GM19193 (cell line): ENCODE data around the gene CACUL1.

ENCODE experiments used
- POLR2A ChIP-seq: IDR thresholded peaks from 4 replicates; pipeline ENCODE4 v1.6.1; 2011; ENCODE audit not compliant: insufficient read depth, insufficient read length; ENCODE audit errors: extremely low read depth

Gene CACUL1

GRCh38 chr10:118748041-118748440 is 6.7 kb downstream of the CACUL1 start:
- TF ChIP-seq POLR2A, result no peak

DNA sequence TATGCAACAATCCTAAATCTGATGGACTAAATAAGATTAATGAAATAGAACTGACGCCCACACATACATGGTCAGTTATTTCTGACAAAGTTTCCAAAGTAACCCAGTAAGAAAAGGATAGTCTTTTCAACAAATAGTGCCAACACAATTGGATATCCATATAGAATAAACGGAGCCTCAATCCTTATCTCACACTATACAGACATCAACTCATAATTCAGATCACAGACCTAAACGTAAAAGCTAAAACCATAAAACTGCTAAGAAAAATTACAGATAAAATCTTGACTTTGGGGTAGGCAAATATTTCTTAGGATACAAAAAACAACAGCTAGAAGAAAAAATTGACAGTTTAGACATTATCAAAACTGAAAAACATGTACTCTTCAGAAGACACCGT is 8.5 kb downstream of the CACUL1 start:
- no peak for TF ChIP-seq POLR2A

DNA sequence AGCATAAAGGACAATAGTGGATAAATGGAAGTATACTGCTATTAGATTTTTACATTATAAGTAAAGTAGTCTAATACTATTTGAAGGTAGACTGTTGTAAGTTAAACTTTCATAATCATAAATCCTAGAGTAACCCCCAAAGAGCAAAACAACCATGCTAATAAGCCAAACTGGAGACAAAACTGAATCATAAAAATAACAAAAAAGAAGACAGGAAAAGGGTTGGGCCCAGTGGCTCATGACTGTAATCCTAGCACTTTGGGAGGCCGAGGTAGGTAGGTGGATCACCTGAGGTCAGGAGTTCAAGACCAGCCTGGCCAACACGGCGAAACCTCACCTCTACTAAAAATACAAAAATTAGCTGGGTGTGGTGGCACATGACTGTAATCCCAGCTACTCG is 9.7 kb downstream of the CACUL1 start:
- TF ChIP-seq POLR2A, result no peak

GRCh38 chr10:118742782-118743181 is 12.0 kb downstream of the CACUL1 start:
- no peak for TF ChIP-seq POLR2A

DNA sequence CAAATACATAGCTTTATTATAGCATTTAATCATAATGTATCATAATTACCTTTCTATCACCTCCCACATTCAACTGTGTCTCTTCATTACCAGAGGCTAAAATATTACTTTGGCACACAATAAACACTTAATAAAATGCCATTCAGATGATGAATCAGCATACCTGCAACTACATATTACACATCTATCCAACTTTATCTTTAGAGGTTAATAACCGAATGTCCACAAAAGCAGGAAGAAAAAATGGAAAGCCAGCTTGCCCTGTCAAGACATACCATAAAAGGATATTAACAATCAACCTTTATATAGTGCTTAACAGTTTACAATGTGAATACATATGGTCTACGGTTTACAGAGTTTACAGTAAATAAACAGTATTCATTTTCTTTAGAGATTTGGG is 12.7 kb downstream of the CACUL1 start:
- TF ChIP-seq POLR2A, result no peak

DNA sequence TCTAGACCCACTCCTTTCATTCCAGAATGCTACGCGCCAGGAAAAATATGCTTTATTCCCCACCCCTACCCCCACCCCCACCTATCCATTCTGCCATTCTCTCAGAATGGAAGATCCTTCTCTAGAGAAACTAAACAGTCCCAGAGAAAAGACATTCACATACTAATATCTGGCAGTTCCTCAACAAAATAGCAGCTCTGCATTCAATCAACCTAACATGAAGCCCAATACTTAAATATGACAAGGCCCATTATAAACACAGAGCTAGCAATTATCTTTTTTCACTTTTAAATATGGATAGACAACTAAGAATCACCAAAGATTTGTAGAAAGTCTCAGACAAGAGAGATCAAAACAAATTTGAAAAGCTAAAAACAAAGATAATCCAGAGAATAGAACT is 16.4 kb downstream of the CACUL1 start:
- TF ChIP-seq POLR2A, result no peak

DNA sequence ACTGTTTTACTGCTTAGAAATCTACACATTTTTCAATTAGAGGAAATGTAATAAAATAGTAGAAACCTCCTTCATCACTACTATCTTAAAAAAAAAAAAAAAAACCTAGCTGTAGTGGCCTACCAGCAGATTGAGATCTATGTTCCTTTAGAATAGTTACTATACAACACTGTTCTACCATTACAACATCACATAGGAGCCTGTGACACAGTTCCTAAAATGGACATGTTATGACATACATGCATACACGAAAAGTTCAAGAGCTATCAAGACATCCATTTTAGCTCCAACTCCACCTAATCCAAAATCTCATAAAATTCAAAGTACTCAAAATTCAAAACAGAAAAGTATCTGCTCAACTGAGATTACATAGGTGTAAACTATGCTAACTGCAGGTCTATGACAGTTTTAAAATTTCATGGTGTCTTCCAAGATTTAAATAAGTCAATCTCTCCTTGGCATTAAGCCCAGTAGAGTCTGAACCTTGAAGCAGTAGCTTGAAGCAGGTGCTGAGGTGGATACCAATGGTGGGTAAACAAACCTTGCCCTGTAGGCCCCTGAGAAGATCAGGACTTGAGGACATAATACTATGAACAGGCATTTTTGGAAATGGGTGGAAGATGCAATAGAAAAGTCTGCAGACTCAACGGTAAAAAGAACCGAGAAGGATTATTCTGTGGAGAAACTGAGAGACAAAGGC is 17.0 kb downstream of the CACUL1 start:
- no peak for TF ChIP-seq POLR2A

DNA sequence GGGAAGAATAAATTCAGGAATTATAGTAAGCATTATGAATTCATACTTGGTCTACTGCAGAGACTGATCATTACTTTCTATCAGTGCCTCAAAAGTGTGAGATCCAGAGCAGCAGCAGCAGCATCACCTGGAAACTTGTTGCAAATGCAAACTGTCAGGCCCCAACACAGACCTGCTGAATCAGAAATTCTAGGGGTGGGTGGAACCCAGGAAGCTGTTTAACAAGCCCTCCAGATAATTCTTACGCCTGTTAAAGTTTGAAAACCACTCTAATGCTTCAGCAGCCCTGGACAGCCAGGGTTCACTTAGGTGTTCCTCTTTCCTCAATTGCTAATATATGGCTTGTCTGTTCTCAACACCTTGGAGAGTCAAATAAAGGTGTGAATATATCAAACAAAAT is 19.5 kb downstream of the CACUL1 start:
- no peak for TF ChIP-seq POLR2A

- no peak for TF ChIP-seq POLR2A
These were observed 20.3 kb downstream of the CACUL1 start for GRCh38 chr10:118734475-118734874.

- no peak for TF ChIP-seq POLR2A
These were observed 22.3 kb downstream of the CACUL1 start for GRCh38 chr10:118732245-118733165.

DNA sequence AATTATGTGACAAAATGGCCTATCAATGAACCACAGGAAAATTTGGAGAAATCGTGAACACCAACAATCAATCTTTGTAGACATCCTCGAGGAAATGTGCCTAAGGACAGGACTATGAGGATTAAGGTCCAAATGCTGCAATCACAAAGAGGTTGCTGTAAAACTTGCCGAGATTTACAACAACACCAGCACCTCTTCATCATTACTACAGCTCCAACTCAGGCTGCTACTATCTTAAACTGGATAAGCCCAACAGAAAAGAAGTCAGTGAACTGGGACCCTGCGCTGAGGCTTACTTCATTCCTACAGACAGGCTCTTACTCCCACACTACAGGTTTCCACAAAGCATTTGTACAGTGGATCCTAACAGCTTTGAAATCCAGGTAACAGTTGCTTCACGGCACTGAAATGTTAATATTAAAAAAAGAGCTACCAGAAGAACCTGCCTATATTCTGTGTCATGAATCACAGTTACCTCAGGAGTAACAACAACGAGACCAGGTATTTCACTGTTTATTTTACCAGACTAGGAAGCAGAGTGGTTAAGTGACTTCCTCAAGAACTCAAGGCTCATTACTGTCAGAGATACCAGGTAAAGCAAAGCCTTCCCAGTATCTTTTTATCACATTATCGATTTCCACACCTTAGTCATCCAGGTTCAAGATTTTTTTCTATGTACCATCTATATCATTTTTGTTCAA is 23.9 kb downstream of the CACUL1 start:
- no peak for TF ChIP-seq POLR2A

- TF ChIP-seq POLR2A, result no peak
These were observed 25.0 kb downstream of the CACUL1 start for GRCh38 chr10:118729641-118730258.

- TF ChIP-seq POLR2A, result no peak
These were observed 25.6 kb downstream of the CACUL1 start for GRCh38 chr10:118729200-118729599.

DNA sequence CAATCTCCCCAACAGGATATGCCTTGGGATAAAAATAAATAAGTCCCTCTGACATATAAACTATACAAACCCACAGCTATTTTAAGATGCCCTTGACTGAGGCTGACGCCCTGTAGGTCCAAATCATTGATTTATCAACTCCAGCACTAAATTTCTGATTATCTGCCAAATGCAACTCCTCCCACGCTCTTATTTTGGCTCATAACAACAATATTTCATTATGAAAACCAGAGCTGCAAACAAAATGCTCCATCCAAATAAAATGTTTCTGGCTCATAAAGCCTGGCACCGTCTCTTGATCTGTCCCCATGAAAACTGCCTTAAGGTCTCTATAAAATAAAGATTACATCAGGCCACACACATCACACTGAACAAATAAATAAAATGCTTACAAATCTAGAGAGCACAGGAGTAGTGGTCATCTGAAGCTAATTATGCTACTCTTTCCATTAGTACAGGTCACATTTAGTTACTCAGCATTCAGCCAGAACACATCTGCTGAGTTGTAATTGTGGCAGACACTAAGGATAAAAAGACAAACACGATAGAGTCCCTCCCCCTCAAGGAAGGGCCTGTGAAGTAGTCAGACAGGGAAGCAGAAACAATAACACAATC is 28.8 kb downstream of the CACUL1 start:
- TF ChIP-seq POLR2A, result no peak
